NT2/D1 (cell line): Measurements from ENCODE around the gene ALDH4A1.

ENCODE experiments used
- SUZ12 ChIP-seq: IDR thresholded peaks from 2 replicates; pipeline ENCODE4 v1.6.1; 2011; ENCODE audit not compliant: insufficient read length, insufficient read depth; ENCODE audit errors: extremely low read depth
- YY1 ChIP-seq: IDR thresholded peaks from 2 replicates; pipeline ENCODE4 v1.6.1; 2011; ENCODE audit not compliant: insufficient read length, insufficient read depth
- ZNF274 ChIP-seq: IDR thresholded peaks from 2 replicates; pipeline ENCODE4 v1.6.1; 2011; ENCODE audit warnings: mild to moderate bottlenecking, low read depth, low read length

DNA sequence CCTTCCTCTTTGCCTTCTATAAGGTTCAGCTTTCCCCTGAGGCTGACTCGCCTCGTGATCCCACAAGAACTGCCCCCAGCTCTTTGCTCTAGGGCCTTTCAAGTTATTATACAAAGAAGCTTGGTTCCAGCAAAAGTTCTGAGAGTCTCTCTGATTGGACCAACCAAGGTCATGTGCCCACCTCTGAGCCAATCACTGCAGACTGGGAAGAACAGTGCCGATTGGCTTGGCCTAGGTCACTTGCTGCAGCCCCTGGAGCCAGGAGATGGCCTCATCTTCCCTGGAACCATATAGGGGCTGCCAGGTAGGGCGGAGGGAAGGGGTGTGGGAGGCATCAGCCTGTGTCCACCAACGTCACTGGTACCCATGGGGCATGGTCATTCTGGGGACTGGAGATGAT is 65.7 kb downstream of the ALDH4A1 start:
- TF ChIP-seq ZNF274 = no peak
- no peak for TF ChIP-seq SUZ12
- TF ChIP-seq YY1 = no peak
